AG04449 (cell line): ENCODE results near the gene KCNE4.

Experiments
- CTCF ChIA-PET: fragments of 350-600 bp; formaldehyde crosslinking; extraction: SDS; loops from one replicate; lab custom pipeline; 2021; ENCODE audit warnings: antibody characterized with exemption; lab: Yijun Ruan, JAX
- POLR2A ChIA-PET: fragments of 400-600, 350-600 bp; formaldehyde crosslinking; extraction: SDS; loops from one replicate; lab custom pipeline; 2020; ENCODE audit warnings: antibody characterized with exemption, inconsistent platforms; lab: Yijun Ruan, JAX
- DNase-seq: peaks from one replicate; pipeline ENCODE4 v3.0.0-alpha.2; 2010; ENCODE audit warnings: low read depth, low spot score
- H3K4me3 ChIP-seq: 2 replicates; pipeline ENCODE4 v1.5.1; 2011; ENCODE audit warnings: low read depth, mild to moderate bottlenecking, control low read depth, low read length
- TF ChIP-seq, protein P1 (sequence below): IDR thresholded peaks from one replicate; pipeline ENCODE4 v1.5.1; 2011; ENCODE audit warnings: mild to moderate bottlenecking, moderate library complexity, low read length, control low read depth, inconsistent platforms; ENCODE audit not compliant: insufficient read depth; ENCODE audit errors: missing control alignments

KCNE4 gene

DNA sequence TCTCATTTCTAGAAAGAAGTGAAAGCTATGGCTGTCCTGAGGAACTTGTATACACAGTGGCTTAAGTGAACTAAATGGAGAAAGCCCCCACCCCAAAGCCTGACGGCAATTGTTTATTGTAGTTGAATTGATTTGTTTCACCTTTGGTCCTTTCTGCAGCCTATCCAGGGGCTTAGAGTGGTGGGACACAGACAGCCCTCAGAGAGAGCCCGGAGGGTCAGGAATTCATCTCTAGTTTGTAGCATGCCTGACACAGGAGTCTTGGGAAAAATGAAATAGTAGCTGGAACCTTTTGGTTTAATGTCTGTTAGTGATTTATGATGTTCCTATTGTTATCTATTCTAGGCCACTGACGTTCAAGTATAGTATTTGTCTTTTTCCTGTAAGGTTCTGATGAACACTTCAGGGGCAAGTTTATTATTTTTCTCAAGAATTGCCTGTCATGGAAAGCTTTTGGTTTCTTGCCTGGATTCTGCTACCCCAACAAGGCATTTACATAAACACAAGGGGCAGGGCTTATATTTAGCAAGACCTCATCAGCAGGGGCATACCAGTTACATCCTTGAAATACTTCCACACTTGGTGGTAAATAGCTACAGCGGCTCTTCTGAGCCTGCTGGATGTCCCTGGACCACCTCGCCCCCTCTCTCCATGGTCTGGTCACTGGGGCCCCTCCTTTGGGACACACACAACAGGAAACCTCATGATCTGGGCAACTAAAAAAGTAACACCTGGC, 44.4 kb downstream of the KCNE4 start:
- no peak overlapping the region for H3K4me3 ChIP-seq
- CTCF ChIA-PET, result interaction anchor here (1.5 to 3.7 kb wide), 2 partner anchors 12 to 124 kb away, joined by 3 to 14 read pairs; no protein-coding TSS in a partner anchor
- TF ChIP-seq, protein P1, sequence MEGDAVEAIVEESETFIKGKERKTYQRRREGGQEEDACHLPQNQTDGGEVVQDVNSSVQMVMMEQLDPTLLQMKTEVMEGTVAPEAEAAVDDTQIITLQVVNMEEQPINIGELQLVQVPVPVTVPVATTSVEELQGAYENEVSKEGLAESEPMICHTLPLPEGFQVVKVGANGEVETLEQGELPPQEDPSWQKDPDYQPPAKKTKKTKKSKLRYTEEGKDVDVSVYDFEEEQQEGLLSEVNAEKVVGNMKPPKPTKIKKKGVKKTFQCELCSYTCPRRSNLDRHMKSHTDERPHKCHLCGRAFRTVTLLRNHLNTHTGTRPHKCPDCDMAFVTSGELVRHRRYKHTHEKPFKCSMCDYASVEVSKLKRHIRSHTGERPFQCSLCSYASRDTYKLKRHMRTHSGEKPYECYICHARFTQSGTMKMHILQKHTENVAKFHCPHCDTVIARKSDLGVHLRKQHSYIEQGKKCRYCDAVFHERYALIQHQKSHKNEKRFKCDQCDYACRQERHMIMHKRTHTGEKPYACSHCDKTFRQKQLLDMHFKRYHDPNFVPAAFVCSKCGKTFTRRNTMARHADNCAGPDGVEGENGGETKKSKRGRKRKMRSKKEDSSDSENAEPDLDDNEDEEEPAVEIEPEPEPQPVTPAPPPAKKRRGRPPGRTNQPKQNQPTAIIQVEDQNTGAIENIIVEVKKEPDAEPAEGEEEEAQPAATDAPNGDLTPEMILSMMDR, result no peak
- DNase-seq, result no peak
- POLR2A ChIA-PET, result no interaction called here

DNA sequence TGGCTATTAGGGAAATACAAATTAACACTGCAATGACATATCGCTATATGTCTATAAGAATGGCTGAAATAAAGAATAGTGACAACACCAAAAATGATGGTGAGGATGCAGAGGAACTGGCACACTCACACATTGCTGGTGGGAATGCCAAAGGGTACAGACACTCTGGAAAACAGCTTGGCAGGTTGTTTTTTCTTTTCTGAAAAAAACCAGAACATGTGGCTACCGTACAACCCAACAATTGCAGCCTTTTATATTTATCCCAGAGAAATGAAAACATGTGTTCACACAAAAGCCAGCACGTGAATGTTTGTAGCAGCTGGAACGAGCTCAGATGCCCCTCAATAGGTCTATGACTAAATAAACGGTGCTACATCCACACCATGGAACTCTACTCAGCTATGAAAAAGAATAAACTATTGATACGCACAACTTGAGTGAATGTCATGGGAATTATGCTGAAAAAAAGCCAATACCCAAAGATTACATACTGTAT, 45.9 kb downstream of the KCNE4 start:
- TF ChIP-seq, protein P1, result no peak
- H3K4me3 ChIP-seq, result no peak overlapping the region
- ChIA-PET CTCF (interaction anchor here (0.8 to 5.0 kb wide), 2 partner anchors 70 to 125 kb away, joined by 3 to 52 read pairs; no protein-coding TSS in a partner anchor), POLR2A (no interaction called here)
- no peak for DNase-seq

DNA sequence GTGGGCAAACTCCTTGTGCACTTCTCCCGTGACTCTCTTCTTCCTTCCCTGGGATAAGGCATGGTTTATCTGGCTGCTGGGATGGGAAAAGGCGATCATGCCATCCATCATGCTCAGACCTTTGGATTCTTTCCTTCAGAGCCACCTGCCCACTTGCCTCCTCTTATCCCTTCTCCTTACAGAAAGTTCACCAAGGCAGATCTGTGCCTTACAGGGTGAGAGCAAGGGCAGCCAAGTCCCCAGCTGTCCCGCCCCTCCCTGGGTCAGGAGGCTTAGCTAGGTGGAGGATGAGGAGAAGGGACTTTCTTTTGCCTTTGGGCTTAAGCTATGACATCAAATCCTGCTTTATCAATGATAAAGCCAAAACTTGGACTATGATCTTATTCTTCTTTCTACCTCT, 47.6 kb downstream of the KCNE4 start:
- no peak overlapping the region for H3K4me3 ChIP-seq
- TF ChIP-seq, protein P1, result no peak
- no peak for DNase-seq
- ChIA-PET CTCF (interaction anchor here (0.8 to 6.4 kb wide), 12 partner anchors 8 to 361 kb away, joined by 3 to 55 read pairs (median 4); no protein-coding TSS in a partner anchor), POLR2A (no interaction called here)

DNA sequence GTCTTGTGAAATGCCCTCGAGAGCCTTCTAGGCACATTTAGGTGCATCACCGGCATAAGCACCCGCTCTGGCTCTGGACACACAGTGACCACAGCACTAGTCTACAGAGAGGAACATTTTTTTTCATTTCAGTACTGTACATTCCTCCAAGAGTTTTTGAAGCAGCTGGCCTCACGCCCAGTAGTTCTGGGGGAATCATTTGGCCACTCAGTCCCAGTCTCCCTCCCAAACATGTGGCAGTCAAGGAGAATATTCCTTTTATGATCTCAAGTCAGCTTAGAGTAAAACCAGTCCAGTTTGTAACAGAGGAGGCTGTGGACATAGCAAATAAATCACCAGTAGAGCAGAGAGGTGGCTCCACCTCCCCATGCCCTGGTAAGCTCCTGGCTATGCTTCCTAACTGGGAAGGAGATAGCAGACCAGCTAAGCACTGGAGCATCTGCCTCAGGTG, 48.1 kb downstream of the KCNE4 start:
- peak; percentile 68 for DNase-seq
- CTCF ChIA-PET, result interaction anchor here (0.8 to 6.4 kb wide), 16 partner anchors 8 to 361 kb away, joined by 3 to 55 read pairs (median 4); no protein-coding TSS in a partner anchor
- TF ChIP-seq, protein P1, result no peak
- POLR2A ChIA-PET, result no interaction called here
- no peak overlapping the region for H3K4me3 ChIP-seq

DNA sequence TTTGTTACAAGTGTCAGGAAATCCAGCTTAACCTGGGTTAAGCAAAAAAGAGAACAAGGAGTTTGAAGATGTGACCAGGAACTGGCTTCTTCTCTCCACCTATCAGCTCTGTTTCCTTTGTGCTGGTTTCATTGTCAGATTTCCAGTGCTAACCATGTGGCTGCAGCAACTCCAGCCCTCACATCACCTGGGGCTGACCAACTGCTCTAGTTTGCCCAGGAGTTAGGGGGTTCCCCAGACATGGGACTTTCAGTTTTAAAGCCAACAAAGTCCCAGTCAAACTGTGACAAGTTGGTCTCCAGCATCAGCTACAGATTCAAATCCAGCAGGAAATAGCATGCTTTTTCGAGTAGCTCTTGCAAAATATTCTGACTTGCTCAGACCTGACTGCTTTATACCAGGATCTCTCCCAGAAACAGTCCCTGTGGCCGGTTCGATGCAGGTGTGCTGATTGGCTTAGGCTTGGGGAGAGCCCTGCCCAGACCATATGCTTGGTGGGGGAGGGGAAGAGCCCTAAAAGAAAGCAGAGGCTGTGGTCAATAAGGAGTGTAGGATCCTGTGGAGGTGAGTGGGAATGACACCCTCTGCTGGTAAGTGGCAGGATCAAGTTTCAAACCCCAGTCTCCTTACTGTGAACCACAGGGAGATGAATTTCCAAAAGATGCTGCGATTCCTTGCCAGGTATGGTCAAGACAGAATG, 49.5 kb downstream of the KCNE4 start:
- POLR2A ChIA-PET, result no interaction called here
- TF ChIP-seq, protein P1, result peak; percentile 56
- no peak for DNase-seq
- CTCF ChIA-PET, result interaction anchor here (0.9 to 6.4 kb wide), 16 partner anchors 10 to 187 kb away, joined by 3 to 55 read pairs (median 4); no protein-coding TSS in a partner anchor
- H3K4me3 ChIP-seq, result no peak overlapping the region

DNA sequence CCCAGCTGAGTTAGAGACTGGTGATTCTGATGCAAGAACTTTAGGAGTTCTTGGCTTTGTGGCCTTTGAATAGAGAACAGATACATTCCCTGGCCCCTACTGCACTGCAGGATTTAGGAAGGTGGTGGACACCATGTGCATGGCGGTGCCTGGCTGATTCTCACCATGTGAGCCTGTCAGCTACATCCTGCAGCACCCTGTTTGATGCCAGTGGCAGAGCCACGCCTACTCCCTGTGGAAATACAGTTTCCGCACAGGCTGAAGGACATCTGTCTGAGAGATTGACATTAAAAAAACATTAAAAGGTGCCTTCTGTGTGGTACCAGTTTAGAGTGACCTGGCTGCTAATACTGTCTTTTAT, 50.0 kb downstream of the KCNE4 start:
- no peak overlapping the region for H3K4me3 ChIP-seq
- ChIA-PET CTCF (interaction anchor here (0.6 to 6.4 kb wide), 10 partner anchors 10 to 187 kb away, joined by 3 to 55 read pairs (median 4); no protein-coding TSS in a partner anchor), POLR2A (no interaction called here)
- DNase-seq, result no peak
- TF ChIP-seq, protein P1, result no peak
